MCF 10A (cell line): ENCODE measurements around the gene HP1BP3. TPM values are rescaled to one million over a fixed set of nuclear protein-coding genes. Genes with fewer than 3 reads are reported as not detected.

Experiments
- BruUV-seq: library from RNA; stranded (reverse); fragments of 400-500 nt; replicated peaks from 2 replicates; lab custom pipeline; 2021; lab: Mats Ljungman, UMichigan
- CTCF ChIA-PET: fragments of 300-600 bp; sonication (Branson Sonifier 250); formaldehyde crosslinking; extraction: SDS; loops from one replicate; lab custom pipeline; 2021; ENCODE audit warnings: antibody characterized with exemption, inconsistent platforms; lab: Yijun Ruan, JAX
- POLR2A ChIA-PET: fragments of 300-600, 350-650 bp; sonication (Branson Sonifier 250); formaldehyde crosslinking; extraction: SDS; loops from one replicate; lab custom pipeline; 2020; ENCODE audit warnings: antibody characterized with exemption, inconsistent platforms; lab: Yijun Ruan, JAX
- DNase-seq: peaks from one replicate; pipeline ENCODE4 v3.0.0-alpha.2; 2018; ENCODE audit not compliant: unreplicated experiment
- H3K27ac Mint-ChIP-seq: one replicate; pipeline ENCODE4 v1.8.0; 2022; ENCODE audit warnings: mild to moderate bottlenecking, low read depth, mixed read lengths; ENCODE audit not compliant: unreplicated experiment
- H3K27me3 Mint-ChIP-seq: one replicate; pipeline ENCODE4 v1.8.0; 2022; ENCODE audit warnings: mixed read lengths; ENCODE audit not compliant: insufficient read depth, unreplicated experiment
- H3K36me3 Mint-ChIP-seq: one replicate; pipeline ENCODE4 v1.8.0; 2022; ENCODE audit warnings: mild to moderate bottlenecking, moderate library complexity, mixed read lengths; ENCODE audit not compliant: insufficient read depth, unreplicated experiment
- H3K4me1 Mint-ChIP-seq: one replicate; pipeline ENCODE4 v1.8.0; 2022; ENCODE audit warnings: mixed read lengths; ENCODE audit not compliant: insufficient read depth, unreplicated experiment
- H3K4me3 Mint-ChIP-seq: one replicate; pipeline ENCODE4 v1.8.0; 2022; ENCODE audit warnings: mild to moderate bottlenecking, moderate library complexity, mixed read lengths; ENCODE audit not compliant: unreplicated experiment
- H3K9me3 Mint-ChIP-seq: one replicate; pipeline ENCODE4 v1.8.0; 2022; ENCODE audit warnings: mixed read lengths; ENCODE audit not compliant: unreplicated experiment
- intact Hi-C: fragments of 100-400 bp; cut with micrococcal nuclease; formaldehyde crosslinking; loops from 2 replicates; pipeline ENCODE4 v1.14.1; 2022
- total RNA-seq: library from RNA; stranded (reverse); gene quantifications from 2 replicates; pipeline ENCODE4 v1.2.3, GENCODE V29; 2022
- TF ChIP-seq, protein P1 (sequence below): fragments of 200-600 bp; IDR thresholded peaks from one replicate; pipeline ENCODE4 v1.8.0; 2022; ENCODE audit warnings: antibody characterized with exemption, mild to moderate bottlenecking; ENCODE audit not compliant: unreplicated experiment

The HP1BP3 gene
- total RNA-seq, 1 experiment from 2014 or later = 247 TPM

- TF ChIP-seq, protein P1, sequence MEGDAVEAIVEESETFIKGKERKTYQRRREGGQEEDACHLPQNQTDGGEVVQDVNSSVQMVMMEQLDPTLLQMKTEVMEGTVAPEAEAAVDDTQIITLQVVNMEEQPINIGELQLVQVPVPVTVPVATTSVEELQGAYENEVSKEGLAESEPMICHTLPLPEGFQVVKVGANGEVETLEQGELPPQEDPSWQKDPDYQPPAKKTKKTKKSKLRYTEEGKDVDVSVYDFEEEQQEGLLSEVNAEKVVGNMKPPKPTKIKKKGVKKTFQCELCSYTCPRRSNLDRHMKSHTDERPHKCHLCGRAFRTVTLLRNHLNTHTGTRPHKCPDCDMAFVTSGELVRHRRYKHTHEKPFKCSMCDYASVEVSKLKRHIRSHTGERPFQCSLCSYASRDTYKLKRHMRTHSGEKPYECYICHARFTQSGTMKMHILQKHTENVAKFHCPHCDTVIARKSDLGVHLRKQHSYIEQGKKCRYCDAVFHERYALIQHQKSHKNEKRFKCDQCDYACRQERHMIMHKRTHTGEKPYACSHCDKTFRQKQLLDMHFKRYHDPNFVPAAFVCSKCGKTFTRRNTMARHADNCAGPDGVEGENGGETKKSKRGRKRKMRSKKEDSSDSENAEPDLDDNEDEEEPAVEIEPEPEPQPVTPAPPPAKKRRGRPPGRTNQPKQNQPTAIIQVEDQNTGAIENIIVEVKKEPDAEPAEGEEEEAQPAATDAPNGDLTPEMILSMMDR = no peak
- Mint-ChIP-seq H3K4me1 (peaks cover 7% of the 10 kb centered on the region), H3K27ac (peak overlapping the region; percentile 47), H3K27me3 (no peaks in the 10 kb centered on the region), H3K36me3 (no peaks in the 10 kb centered on the region), H3K4me3 (no peak overlapping the region), H3K9me3 (peaks cover 8% of the 10 kb centered on the region)
- BruUV-seq = no TSS peak
- no peak for DNase-seq
- intact Hi-C loops = no loop called here
- CTCF ChIA-PET = no interaction called here
- POLR2A ChIA-PET = interaction anchor here (0.7 kb wide), 1 partner anchor 40 kb away, joined by 3 read pairs; no protein-coding TSS in a partner anchor
These were observed 85.7 kb downstream of the HP1BP3 start for GRCh38 chr1:20701446-20701845.

GRCh38 chr1:20700636-20701215, 86.4 kb downstream of the HP1BP3 start:
- no peaks in the 10 kb centered on the region for H3K27me3 Mint-ChIP-seq
- no peak for DNase-seq
- H3K36me3 Mint-ChIP-seq = no peaks in the 10 kb centered on the region
- H3K27ac Mint-ChIP-seq = no peak overlapping the region
- H3K4me3 Mint-ChIP-seq = no peak overlapping the region
- ChIA-PET CTCF (interaction anchor here (8.3 kb wide), 1 partner anchor 494 kb away, joined by 87 read pairs; no protein-coding TSS in a partner anchor), POLR2A (interaction anchor here (0.6 kb wide), 1 partner anchor 469 kb away, joined by 3 read pairs; no protein-coding TSS in a partner anchor)
- TF ChIP-seq, protein P1 = no peak
- H3K9me3 Mint-ChIP-seq = peaks cover 8% of the 10 kb centered on the region
- intact Hi-C loops = no loop called here
- BruUV-seq = no TSS peak
- H3K4me1 Mint-ChIP-seq = peaks cover 11% of the 10 kb centered on the region

GRCh38 chr1:20699558-20699957, 87.5 kb downstream of the HP1BP3 start:
- H3K27me3 Mint-ChIP-seq = no peaks in the 10 kb centered on the region
- TF ChIP-seq, protein P1 = no peak
- intact Hi-C loops = loop anchor here (10.0 kb wide), 2 partner anchors 145 to 665 kb away; no protein-coding TSS in a partner anchor
- no peaks in the 10 kb centered on the region for H3K36me3 Mint-ChIP-seq
- peaks cover 11% of the 10 kb centered on the region for H3K4me1 Mint-ChIP-seq
- H3K4me3 Mint-ChIP-seq = no peak overlapping the region
- POLR2A ChIA-PET = interaction anchor here (0.6 to 3.2 kb wide), 4 partner anchors 31 to 530 kb away, joined by 3 to 19 read pairs (median 4); partner anchors contain the start of genes HP1BP3 and SH2D5
- peaks cover 8% of the 10 kb centered on the region for H3K9me3 Mint-ChIP-seq
- no peak overlapping the region for H3K27ac Mint-ChIP-seq
- no peak for DNase-seq
- CTCF ChIA-PET = interaction anchor here (0.6 to 8.3 kb wide), 3 partner anchors 34 to 495 kb away, joined by 3 to 87 read pairs (median 4); no protein-coding TSS in a partner anchor
- no TSS peak for BruUV-seq

DNA sequence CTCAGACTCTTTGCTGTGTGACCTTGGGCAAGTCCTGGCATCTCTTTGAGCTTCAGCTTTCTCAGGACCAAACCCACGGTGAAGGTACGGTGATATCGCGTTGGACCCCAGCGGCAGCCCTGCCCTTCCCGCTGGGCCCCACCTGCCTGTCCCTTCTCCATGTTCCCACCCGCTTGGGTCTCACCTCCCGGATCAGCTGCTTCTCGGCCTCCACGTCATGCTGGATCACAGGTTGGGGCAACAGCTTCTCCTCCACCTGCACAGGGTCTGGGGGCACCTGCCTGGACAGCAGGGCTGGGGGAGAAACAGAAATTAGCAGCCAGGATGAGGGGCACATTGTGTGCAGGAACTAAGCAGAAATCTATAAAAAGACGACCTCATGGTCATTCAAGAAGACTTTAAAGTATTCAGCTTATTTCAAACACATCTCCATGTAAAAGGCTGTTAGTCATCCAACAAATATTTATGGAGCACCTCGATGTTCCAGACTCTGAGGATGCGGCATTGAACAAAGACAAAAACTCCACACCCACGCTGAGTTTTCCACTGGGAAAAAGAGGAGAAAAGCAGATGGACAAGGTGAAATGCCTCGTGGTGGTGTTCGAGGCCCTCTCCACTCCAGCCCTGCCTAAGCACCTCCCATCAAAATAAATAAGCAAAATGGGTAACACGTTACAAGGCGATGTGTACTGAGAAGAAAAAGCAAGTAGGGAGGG, 88.8 kb downstream of the HP1BP3 start:
- ChIA-PET CTCF (interaction anchor here (0.6 to 8.3 kb wide), 4 partner anchors 28 to 496 kb away, joined by 3 to 87 read pairs (median 4); no protein-coding TSS in a partner anchor), POLR2A (interaction anchor here (0.6 to 3.2 kb wide), 4 partner anchors 18 to 88 kb away, joined by 3 to 19 read pairs (median 4); partner anchors contain the start of gene HP1BP3)
- DNase-seq = peak; percentile 14
- intact Hi-C loops = loop anchor here (10.0 kb wide), 2 partner anchors 146 to 666 kb away; no protein-coding TSS in a partner anchor
- H3K36me3 Mint-ChIP-seq = no peaks in the 10 kb centered on the region
- no peaks in the 10 kb centered on the region for H3K27me3 Mint-ChIP-seq
- peaks cover 11% of the 10 kb centered on the region for H3K4me1 Mint-ChIP-seq
- H3K27ac Mint-ChIP-seq = no peak overlapping the region
- TF ChIP-seq, protein P1 = no peak
- H3K9me3 Mint-ChIP-seq = peaks cover 6% of the 10 kb centered on the region
- peak overlapping the region; percentile 23 for H3K4me3 Mint-ChIP-seq
- no TSS peak for BruUV-seq
